ENCODE measurements around the gene JADE3. TPM values are rescaled to one million over a fixed set of nuclear protein-coding genes. Genes with fewer than 3 reads are reported as not detected.

JADE3 gene
- total RNA-seq, 4 donors from 2014 or later = 2.0 to 10.9 (median 2.9) TPM

- Histone ChIP-seq H3K27me3 (no peaks in the 10 kb centered on the region), H3K9me3 (no peaks in the 10 kb centered on the region), H3K36me3 (no peaks in the 10 kb centered on the region), H3K27ac (no peak overlapping the region), H3K4me3 (no peak overlapping the region), H3K4me1 (no peaks in the 10 kb centered on the region)
- no peak for TF ChIP-seq CTCF (IDR thresholded peaks at IDR 0.05 in 4 of 5, conservative IDR thresholded peaks at IDR 0.05 in 1 of 5)
- TF ChIP-seq POLR2A (IDR thresholded peaks at IDR 0.05) = no peak
- intact Hi-C loops (cut with DNase I; ENCODE audit: low total_unique reads) = no loop called here
- in situ Hi-C loops (cut with MboI; ENCODE audit: low sequenced_read_pairs in 4 of 4) = no loop called here
- DNase-seq = no peak
- ATAC-seq = no peak
Observed at GRCh38 chrX:47063179-47063578, 151.0 kb downstream of the JADE3 start.

- H3K27ac ChIP-seq = no peak overlapping the region
- H3K27me3 ChIP-seq = peaks cover 0 to 3% (median 0%) of the 10 kb centered on the region in 3 donors
- no peaks in the 10 kb centered on the region for H3K9me3 ChIP-seq
- H3K4me1 ChIP-seq = no peaks in the 10 kb centered on the region
- no peak overlapping the region for H3K4me3 ChIP-seq
- ATAC-seq = no peak
- TF ChIP-seq CTCF (IDR thresholded peaks at IDR 0.05 in 4 of 5, conservative IDR thresholded peaks at IDR 0.05 in 1 of 5) (no peak), POLR2A (IDR thresholded peaks at IDR 0.05) (no peak)
- H3K36me3 ChIP-seq = no peaks in the 10 kb centered on the region
- DNase-seq = no peak
- intact Hi-C loops (cut with DNase I; ENCODE audit: low total_unique reads) = no loop called here
- in situ Hi-C loops (cut with MboI; ENCODE audit: low sequenced_read_pairs in 4 of 4) = no loop called here
Observed at GRCh38 chrX:47068214-47068613, 156.0 kb downstream of the JADE3 start.

- no peak overlapping the region for H3K27ac ChIP-seq
- intact Hi-C loops (cut with DNase I; ENCODE audit: low total_unique reads) = no loop called here
- H3K36me3 ChIP-seq = no peaks in the 10 kb centered on the region
- H3K4me3 ChIP-seq = no peak overlapping the region
- peaks cover 0 to 3% (median 0%) of the 10 kb centered on the region in 3 donors for H3K27me3 ChIP-seq
- in situ Hi-C loops (cut with MboI; ENCODE audit: low sequenced_read_pairs in 4 of 4) = no loop called here
- no peaks in the 10 kb centered on the region for H3K4me1 ChIP-seq
- no peak for TF ChIP-seq POLR2A (IDR thresholded peaks at IDR 0.05)
- TF ChIP-seq CTCF (IDR thresholded peaks at IDR 0.05 in 4 of 5, conservative IDR thresholded peaks at IDR 0.05 in 1 of 5) = no peak
- no peaks in the 10 kb centered on the region for H3K9me3 ChIP-seq
- ATAC-seq (no peak), DNase-seq (no peak)
Observed at GRCh38 chrX:47068720-47069119, 156.5 kb downstream of the JADE3 start.

- DNase-seq = peak in 1 of 2 donors; percentile 16
- H3K4me3 ChIP-seq = peak within 1 kb of the TSS; percentile 51 to 62 (median 58)
- peak within 1 kb of the TSS in 3 of 4 donors; percentile 6 to 58 (median 34) for H3K27ac ChIP-seq
- H3K36me3 ChIP-seq = peaks cover 0 to 5% of the 10 kb centered on the region in 2 donors
- H3K4me1 ChIP-seq = no peaks in the 10 kb centered on the region
- TF ChIP-seq CTCF (IDR thresholded peaks at IDR 0.05 in 4 of 5, conservative IDR thresholded peaks at IDR 0.05 in 1 of 5) = no peak
- TF ChIP-seq POLR2A (IDR thresholded peaks at IDR 0.05) = no peak
- ATAC-seq = peak in 1 of 2 donors; percentile 62
- H3K27me3 ChIP-seq = no peaks in the 10 kb centered on the region
- in situ Hi-C loops (cut with MboI; ENCODE audit: low sequenced_read_pairs in 4 of 4) = no loop called here
- H3K9me3 ChIP-seq = no peaks in the 10 kb centered on the region
- intact Hi-C loops (cut with DNase I; ENCODE audit: low total_unique reads) = no loop called here
Observed at GRCh38 chrX:47078129-47079043, 166.2 kb downstream of the JADE3 start, which contains the start of gene RGN. Gene RGN (plus strand): TSS chrX:47078443. CDS start chrX:47081145, 2,702 bp downstream.
